ENCODE measurements around the gene JAGN1.
A peak's percentile ranks its signal among the peaks of the same experiment; 100 is the strongest.
"Not testable (repeated sequence)": the region's sequence is repeated elsewhere in the genome, so short reads cannot be mapped to it uniquely, and the experiment has no call there.

The JAGN1 gene

GRCh38 chr3:9928158-9928557 is 37.7 kb downstream of the JAGN1 start:
- no peak for DNase-seq

DNA sequence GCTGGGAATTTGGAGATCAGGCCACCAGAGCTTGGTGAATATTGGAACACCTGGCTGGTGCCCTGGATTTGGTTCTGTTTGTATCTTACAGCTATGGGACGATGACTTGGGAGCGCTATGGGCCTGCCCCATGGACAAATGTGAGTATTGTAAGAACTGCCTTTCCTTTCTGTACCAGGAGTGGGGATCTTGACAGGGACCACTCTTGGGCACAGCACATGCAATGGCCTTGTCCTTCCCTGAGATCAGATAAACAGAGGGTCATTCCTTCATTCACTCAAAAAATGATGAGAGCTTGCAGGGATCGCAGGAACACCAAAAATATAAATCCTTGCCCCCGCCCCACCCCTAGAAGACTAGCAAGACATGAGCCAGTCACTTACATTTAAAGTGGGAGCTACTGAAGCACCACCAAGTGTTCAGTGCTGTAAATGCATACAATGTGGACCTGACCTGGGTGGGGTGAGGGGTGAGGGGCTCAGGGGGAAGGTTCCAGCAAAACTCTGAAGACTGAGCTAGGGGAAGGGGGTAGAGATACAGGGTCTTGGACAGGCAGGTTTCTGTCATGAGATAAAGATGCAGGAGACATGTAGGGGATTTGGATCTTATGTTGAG is 40.5 kb downstream of the JAGN1 start:
- no peak for DNase-seq

- DNase-seq, result no peak
These were observed 42.1 kb downstream of the JAGN1 start for GRCh38 chr3:9932535-9932842.

DNA sequence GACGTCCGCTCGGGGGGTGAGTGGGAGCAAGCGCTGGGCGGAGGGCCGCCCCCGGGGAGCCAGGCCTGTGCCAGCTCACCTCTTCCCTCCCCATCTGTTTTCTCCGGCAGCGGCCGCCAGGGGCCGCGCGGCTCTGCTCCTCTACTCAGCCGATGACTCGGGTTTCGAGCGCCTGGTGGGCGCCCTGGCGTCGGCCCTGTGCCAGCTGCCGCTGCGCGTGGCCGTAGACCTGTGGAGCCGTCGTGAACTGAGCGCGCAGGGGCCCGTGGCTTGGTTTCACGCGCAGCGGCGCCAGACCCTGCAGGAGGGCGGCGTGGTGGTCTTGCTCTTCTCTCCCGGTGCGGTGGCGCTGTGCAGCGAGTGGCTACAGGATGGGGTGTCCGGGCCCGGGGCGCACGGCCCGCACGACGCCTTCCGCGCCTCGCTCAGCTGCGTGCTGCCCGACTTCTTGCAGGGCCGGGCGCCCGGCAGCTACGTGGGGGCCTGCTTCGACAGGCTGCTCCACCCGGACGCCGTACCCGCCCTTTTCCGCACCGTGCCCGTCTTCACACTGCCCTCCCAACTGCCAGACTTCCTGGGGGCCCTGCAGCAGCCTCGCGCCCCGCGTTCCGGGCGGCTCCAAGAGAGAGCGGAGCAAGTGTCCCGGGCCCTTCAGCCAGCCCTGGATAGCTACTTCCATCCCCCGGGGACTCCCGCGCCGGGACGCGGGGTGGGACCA is 42.6 kb downstream of the JAGN1 start:
- DNase-seq, result peak; percentile 93

- peak; percentile 98 for DNase-seq
These were observed 43.3 kb downstream of the JAGN1 start, which contains the start of gene CRELD1 for GRCh38 chr3:9933561-9934234. Gene CRELD1 (plus strand): TSS chr3:9933834. CDS start chr3:9934439, 605 bp downstream.

DNA sequence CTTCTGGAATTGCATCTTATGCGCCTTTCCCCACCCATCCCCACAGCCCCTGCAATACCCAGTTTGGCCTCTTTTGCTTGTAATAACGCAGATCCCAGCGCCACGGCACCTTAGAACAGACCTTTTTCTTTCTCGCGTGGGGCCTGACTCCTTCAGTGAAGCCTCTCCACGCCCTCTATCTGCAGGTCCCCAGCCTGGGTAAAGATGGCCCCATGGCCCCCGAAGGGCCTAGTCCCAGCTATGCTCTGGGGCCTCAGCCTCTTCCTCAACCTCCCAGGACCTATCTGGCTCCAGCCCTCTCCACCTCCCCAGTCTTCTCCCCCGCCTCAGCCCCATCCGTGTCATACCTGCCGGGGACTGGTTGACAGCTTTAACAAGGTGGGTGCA is 43.8 kb downstream of the JAGN1 start:
- DNase-seq, result peak; percentile 16

DNA sequence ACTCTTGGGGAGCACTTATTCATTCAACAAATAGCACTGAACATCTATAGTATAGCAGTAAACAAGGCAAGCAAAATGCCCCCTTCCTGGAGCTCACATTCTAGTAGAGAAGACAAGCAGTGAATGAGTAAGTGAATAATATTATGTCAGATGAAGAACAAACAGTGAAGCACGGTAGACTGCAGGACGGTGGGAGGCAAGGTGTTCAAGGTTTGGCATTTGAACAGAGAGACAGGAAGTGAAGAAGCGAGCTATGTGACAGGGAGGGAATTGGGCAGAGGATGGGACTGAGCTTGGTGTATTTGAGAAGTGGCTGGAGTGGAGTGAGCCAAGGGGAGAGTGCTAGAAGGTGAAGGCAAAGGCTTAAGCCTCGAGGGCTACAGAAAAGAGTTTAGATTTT is 44.6 kb downstream of the JAGN1 start:
- DNase-seq, result no peak

DNA sequence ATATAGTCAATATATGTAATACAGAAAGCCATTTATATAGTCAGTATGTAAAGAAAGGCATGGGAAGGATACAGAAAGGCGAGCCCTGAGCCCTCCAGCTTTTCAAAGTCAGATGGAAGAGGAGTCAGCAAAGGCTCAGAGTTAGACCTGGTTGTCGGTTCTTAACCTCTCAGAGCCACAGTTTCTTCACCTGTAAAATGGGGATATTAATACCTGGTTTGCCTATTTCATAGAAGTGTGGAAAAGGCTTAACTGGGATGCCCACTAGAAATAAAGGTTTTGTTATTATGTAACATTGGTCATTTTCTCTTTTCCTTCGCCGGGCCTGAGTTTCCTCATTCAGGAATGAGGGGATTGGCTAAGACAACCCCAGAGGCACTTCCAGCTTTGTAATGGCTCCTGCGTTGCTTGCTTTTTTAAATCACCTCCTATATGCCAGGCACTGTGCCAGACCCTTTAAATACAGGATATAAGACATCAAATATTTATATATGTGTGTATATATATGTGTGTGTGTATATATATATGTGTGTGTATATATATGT is 45.6 kb downstream of the JAGN1 start:
- no peak for DNase-seq

- no peak for DNase-seq
These were observed 47.3 kb downstream of the JAGN1 start for GRCh38 chr3:9937486-9938238.

DNA sequence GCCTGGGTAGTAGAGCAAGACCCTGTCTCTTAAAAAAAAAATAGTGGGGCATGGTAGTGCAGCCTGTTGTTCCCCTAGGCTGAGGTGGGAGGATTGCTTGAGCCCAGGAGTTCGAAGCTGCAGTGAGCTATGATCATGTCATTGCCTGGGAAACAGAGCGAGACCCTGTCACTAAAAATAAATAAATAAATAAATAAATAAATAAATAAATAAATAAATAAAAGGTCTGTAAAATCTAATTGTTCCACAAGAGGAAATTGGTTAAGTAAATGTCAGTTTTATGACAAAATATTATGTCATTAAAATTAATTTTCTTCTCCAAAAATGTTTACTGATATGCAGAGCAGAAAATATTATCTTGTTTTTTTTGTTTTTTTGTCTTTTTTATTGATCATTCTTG is 48.6 kb downstream of the JAGN1 start:
- DNase-seq, result no peak

DNA sequence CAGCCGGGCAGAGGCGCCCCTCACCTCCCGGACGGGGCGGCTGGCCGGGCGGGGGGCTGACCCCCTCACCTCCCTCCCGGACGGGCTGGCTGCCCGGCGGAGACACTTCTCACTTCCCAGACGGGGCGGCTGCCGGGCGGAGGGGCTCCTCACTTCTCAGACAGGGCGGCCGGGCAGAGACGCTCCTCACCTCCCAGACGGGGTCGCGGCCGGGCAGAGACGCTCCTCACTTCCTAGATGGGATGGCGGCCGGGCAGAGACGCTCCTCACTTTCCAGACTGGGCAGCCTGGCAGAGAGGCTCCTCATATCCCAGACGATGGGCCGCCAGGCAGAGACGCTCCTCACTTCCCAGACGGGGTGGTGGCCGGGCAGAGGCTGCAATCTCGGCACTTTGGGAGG is 49.5 kb downstream of the JAGN1 start:
- DNase-seq, result not testable (repeated sequence)

DNA sequence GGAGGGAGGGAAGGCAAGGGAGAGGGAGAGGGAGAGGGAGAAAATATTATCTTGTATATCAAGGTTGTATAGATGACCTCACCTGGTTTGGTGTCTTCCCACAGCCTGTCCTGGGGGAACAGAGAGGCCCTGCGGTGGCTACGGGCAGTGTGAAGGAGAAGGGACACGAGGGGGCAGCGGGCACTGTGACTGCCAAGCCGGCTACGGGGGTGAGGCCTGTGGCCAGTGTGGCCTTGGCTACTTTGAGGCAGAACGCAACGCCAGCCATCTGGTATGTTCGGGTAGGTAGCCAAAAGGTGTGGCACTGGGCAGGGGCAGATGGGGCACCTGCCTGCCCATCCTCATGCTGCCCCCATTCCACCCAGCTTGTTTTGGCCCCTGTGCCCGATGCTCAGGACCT is 50.3 kb downstream of the JAGN1 start:
- no peak for DNase-seq

GRCh38 chr3:9942164-9942563 is 51.8 kb downstream of the JAGN1 start:
- DNase-seq, result no peak

- no peak for DNase-seq
These were observed 52.7 kb downstream of the JAGN1 start for GRCh38 chr3:9942934-9943690.

Data from activated CD4-positive, alpha-beta T cell treated with anti-CD3 and anti-CD28 coated beads, Interleukin-10, Interleukin-2, amounts not matched to agents 100 ng/mL and 50 ng/mL, durations not matched to agents 16 hours and 8 hours (primary cell).